GM13976 (cell line): ENCODE measurements around the gene EARS2.
"Not testable (repeated sequence)": the region's sequence is repeated elsewhere in the genome, so short reads cannot be mapped to it uniquely, and the experiment has no call there.

Experiments
- DNase-seq: peaks from one replicate; pipeline ENCODE4 v3.0.0; 2012; ENCODE audit warnings: low spot score
- in situ Hi-C: fragments of 300-500 bp; cut with MboI; formaldehyde crosslinking; loops from one replicate; pipeline ENCODE4 v1.12.0; 2022; ENCODE audit warnings: low sequenced_read_pairs, mixed read lengths, inconsistent platforms; ENCODE audit not compliant: unreplicated experiment
- TF ChIP-seq, protein P1 (sequence below): IDR thresholded peaks from 2 replicates; pipeline ENCODE4 v1.5.1; 2012; ENCODE audit warnings: borderline replicate concordance, mild to moderate bottlenecking; ENCODE audit not compliant: insufficient read depth; ENCODE audit errors: extremely low read depth, missing control alignments, control extremely low read depth

EARS2 gene

DNA sequence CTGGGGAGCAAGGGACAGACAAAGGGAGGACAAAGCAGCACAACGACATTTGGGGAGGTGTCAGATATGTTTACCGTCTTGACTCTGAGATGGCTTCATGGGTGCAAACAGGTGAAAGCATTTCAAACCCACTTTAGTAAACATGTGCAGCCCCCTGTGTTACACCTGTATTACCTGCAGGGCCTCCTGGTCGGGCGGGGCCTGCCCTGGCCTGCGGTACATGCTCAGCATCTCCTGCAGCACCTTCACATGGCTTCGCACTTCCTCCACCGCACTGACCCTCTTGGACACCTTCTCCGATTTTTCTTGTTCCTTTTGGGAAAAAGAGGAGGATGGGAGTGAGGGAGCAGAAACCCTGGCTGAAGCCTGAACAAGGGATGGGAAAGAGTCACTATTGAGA, 71.3 kb downstream of the EARS2 start:
- TF ChIP-seq, protein P1, sequence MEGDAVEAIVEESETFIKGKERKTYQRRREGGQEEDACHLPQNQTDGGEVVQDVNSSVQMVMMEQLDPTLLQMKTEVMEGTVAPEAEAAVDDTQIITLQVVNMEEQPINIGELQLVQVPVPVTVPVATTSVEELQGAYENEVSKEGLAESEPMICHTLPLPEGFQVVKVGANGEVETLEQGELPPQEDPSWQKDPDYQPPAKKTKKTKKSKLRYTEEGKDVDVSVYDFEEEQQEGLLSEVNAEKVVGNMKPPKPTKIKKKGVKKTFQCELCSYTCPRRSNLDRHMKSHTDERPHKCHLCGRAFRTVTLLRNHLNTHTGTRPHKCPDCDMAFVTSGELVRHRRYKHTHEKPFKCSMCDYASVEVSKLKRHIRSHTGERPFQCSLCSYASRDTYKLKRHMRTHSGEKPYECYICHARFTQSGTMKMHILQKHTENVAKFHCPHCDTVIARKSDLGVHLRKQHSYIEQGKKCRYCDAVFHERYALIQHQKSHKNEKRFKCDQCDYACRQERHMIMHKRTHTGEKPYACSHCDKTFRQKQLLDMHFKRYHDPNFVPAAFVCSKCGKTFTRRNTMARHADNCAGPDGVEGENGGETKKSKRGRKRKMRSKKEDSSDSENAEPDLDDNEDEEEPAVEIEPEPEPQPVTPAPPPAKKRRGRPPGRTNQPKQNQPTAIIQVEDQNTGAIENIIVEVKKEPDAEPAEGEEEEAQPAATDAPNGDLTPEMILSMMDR: no peak
- in situ Hi-C loops: no loop called here
- DNase-seq: no peak

DNA sequence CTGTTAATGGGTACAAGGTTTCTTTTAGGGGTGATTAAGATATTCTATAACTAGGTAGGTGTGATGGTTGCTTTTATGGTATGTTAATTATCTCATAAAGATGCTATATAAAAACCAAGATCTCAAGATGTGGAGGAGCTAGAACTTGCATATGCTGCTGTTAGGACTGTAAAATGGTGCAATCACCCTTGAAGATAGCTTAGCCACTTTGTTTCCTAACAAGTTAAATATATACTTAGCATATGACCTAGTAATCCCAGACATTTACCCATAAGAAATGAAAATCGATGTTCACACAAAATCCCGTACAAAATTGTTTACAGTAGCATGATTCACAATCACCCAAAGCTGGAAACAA, 71.9 kb downstream of the EARS2 start:
- in situ Hi-C loops: no loop called here
- no peak for DNase-seq
- TF ChIP-seq, protein P1: no peak

DNA sequence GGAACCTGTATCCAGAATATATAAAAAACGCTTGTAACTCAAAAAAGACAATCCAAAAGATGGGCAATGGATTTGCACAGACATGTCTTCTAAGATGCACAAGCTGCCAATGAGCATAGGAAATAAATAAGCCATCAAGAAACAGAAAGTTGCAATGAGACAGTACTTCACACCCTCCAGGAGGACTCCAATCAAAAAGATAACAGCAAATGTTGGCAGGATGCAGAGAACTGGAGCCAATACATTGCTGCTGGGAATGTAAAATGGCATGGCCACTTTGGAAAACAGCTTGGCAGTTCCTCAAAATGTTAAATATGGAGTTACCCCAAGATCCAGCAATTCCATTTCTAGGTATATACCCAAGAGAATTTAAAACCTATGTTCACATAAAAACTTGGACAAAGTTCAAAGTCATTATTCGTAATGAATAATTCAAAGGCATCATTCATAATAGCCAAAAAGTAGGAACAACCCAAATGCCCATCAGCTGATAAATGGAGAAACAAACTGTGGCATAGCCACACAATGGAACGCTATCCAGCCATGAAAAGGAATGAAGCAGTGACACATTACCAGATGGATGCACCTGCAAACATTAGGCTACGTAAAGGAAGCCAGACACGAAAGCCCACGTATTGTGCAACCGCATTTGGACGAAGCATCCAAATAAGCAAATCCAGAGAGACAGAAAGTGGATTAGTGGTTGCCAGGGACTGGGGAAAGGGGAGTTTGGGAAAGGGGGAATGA, 72.5 kb downstream of the EARS2 start:
- no peak for DNase-seq
- in situ Hi-C loops: no loop called here
- TF ChIP-seq, protein P1: no peak

DNA sequence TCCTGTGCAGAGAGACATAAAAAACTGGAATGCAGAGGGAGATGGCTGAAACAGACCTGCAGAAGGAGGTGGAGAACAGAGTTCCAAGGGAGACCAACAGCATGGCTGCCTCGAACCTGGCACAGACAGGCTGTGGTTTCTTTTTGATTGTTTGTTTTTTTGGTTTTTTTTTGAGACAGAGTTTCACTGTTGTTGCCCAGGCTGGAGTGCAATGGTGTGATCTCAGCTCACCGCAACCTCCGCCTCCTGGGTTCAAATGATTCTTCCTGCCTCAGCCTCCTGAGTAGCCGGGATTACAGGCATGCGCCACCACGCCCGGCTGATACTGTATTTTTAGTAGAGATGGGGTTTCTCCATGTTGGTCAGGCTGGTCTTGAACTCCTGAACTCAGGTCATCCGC, 73.7 kb downstream of the EARS2 start:
- in situ Hi-C loops, DNase-seq: not testable (repeated sequence)

DNA sequence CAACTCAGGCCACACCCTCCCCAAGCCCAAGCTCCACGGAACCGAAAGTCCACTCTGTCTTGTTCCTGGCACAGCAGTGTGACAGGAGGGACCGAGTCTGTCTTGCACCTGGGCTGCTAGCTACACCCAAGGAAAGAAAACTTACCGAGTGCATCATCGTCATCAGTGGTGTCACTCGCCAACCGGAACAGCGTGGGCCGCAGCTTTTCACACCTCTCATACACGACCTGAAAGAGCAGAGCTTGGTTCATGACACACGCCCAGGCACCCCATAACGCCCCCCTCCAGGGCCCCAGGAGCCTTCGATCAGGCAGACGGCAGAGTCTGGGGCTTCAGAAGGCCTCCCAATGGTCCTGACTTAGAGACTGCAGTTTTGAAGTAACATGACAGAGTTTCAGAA, 74.4 kb downstream of the EARS2 start:
- TF ChIP-seq, protein P1: no peak
- DNase-seq: no peak
- in situ Hi-C loops: no loop called here

DNA sequence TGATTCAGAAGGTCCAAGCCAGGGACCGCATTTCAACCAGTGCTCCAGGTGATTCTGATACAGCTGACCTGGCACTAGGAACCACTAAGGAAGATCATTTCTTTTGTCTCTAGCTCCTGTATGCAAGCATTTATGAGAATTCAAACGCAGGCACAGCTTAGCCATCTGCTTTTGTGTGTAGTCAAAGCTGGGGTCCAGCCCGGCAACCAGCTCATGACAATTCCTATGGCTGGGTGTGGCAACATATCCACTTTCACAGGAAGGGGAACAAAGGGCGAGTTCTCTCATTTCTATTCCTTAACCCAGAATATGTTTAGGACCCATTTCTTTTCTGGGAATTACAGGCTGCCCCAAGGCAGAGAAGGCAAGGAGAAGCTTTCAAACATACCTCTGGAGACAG, 76.9 kb downstream of the EARS2 start:
- TF ChIP-seq, protein P1: no peak
- in situ Hi-C loops: no loop called here

DNA sequence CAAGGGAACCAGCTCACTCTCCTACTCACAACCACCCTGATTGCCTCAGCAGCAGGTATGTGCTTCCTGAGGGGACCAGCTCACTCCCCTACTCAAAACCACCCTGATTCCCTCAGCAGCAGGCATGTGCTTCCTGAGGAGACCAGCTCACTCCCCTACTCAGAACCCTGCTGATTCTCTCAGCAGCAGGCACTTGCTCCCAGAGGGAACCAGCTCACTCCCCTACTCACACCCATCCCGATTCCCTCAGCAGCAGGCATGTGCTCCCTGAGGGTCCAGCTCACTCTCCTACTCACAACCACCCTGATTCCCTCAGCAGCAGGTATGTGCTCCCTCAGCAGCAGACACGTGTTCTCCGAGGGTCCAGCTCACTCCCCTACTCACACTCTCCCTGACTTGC, 78.0 kb downstream of the EARS2 start:
- no peak for DNase-seq
- TF ChIP-seq, protein P1: no peak
- in situ Hi-C loops: no loop called here

More for the DNA sequence above, 76.9 kb downstream of the EARS2 start:
- DNase-seq: no peak
